GM12878 (cell line): ENCODE data around the gene SLC29A1.

Experiments
- CTCF ChIP-seq, 3 experiments: IDR thresholded peaks in 2 of 3; conservative IDR thresholded peaks in 1 of 3; 2 replicates each; pipeline ENCODE4 v1.5.1; 2011; ENCODE audit warnings: low read depth in 3 of 3, low read length in 3 of 3, mild to moderate bottlenecking in 3 of 3, control low read depth in 2 of 3, moderate library complexity in 2 of 3, inconsistent platforms in 1 of 3, mixed read lengths in 1 of 3; ENCODE audit not compliant: control insufficient read depth in 2 of 3, insufficient read depth in 1 of 3; ENCODE audit errors: extremely low read depth in 1 of 3
- MXI1 ChIP-seq: fragments of 150-350 bp; IDR thresholded peaks from 2 replicates; pipeline ENCODE4 v1.6.1; 2011; ENCODE audit warnings: low read depth, mild to moderate bottlenecking, inconsistent platforms, low read length, improper control_type of control experiment
- POLR2A ChIP-seq: IDR thresholded peaks from 2 replicates; pipeline ENCODE4 v1.6.1; 2011; ENCODE audit warnings: low read depth, mild to moderate bottlenecking, low read length

GRCh38 chr6:44232676-44233566 is 9.5 kb downstream of the SLC29A1 start:
- TF ChIP-seq CTCF (IDR thresholded peaks at IDR 0.05 in 2 of 3, conservative IDR thresholded peaks at IDR 0.05 in 1 of 3; ENCODE audit: control insufficient read depth in 2 of 3, extremely low read depth in 1 of 3, insufficient read depth in 1 of 3, low read depth in 3 of 3, low read length in 3 of 3) (no peak), POLR2A (no peak), MXI1 (no peak)
